B cell (primary cell): Measurements from ENCODE around the gene SCARB2.

Experiments used
- CTCF ChIP-seq: fragments of 200-600 bp; IDR thresholded peaks from one replicate; pipeline ENCODE4 v1.8.0; 2022; ENCODE audit warnings: antibody characterized with exemption, mild to moderate bottlenecking
- EZH2 ChIP-seq: IDR thresholded peaks from 2 replicates; pipeline ENCODE4 v1.6.1; 2012; ENCODE audit warnings: borderline replicate concordance, low read depth, mild to moderate bottlenecking, moderate library complexity, low read length; ENCODE audit not compliant: insufficient read depth, poor library complexity, severe bottlenecking

- TF ChIP-seq CTCF (no peak), EZH2 (no peak)
These were observed 26.6 kb upstream of the SCARB2 start for GRCh38 chr4:76240236-76240635.
